Measurements from ENCODE around the gene SLC7A7.
"Not testable (repeated sequence)": the region's sequence is repeated elsewhere in the genome, so short reads cannot be mapped to it uniquely, and the experiment has no call there.

Gene SLC7A7

DNA sequence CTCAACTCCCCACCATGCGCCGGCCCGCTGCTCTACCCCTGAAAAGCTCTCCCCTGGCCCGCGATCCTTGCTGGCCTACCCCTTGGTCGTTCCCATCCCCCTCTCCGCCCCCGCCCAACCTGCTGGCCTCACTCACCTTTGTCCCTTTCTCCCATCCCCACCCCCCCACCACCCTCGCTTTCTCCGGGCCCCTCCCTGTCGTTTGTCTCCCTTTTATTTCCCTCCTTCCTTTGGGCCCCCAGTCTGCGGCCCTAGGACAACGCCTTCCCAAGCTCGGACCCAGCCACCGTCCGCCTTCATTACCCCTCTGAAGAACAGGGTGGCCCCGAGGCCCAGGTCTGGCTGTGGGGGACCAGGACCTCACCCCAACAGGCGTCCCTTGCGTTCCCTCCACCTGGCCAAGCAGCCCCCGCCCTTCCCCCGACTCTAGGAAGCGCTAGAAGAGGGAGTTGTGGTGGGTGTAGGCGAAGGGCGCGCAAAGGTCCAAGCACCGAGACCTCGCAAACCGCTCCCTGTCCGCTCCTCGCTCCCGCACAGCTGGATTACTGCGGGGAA, 6.9 kb upstream of the SLC7A7 start:
- no peak for FAIRE-seq
- DNase-seq (ENCODE audit: insufficient read length, low spot score) = no peak

DNA sequence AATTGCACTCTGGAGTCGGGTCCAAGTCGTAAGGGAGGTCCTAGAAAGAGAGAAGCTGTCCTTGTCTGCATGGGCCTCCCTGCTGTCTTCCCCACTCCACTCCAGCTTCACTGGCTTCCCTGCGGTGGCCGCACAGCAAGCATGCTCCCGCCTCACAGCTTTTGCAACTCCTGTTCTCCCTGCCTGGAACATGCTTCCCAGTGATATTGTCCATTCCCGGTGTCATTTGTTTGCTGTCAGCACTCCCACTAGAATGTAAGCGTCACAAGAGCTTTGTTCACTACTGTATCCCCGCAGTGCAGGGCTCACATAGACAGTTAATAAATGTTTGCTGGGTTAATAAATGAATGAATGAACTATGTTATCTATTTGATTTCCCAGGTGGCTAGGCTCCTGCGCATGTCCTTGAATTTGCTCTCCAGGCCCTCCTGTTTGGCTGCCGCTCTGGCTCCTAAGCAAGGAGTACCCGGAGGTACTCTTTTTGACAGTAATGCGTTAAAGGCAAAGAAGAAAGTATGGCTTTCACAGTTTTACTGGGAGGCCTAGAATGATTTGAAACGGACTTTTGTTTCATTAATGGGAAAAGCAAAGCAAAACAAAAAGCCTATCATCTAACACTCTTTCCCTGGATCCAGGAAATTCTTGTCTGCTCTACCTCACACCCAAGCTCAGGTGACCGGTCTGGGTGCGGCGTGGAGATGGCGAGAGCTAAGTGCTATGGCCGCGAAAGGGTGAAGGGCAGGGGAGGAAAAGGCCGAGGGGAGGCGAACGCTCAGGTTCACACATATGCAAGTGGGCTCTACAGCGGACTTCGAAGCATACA, 6.2 kb upstream of the SLC7A7 start:
- FAIRE-seq = no peak
- DNase-seq (ENCODE audit: insufficient read length, low spot score) = no peak

DNA sequence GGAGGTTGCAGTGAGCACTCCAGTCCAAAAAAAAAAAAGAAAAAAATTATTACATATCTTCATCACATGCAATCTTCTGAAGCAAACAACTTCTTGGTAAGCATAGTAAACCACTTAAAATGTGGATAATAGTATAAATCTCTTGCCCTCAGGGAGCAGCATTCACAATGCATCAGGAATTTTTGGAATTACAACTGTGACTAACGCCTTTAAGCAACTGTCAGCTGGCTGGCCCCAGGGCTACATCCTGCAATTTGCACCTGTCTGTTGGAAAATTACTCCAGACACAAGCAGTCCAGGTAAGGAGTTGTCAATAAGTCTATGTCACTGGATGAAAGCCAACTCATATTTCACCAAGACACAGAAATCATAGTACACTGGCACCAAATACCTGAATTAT, 5.5 kb upstream of the SLC7A7 start:
- DNase-seq (ENCODE audit: insufficient read length, low spot score) (no peak), FAIRE-seq (no peak)

GRCh38 chr14:22819151-22819988, 4.1 kb upstream of the SLC7A7 start:
- FAIRE-seq (no peak), DNase-seq (ENCODE audit: insufficient read length, low spot score) (no peak)

GRCh38 chr14:22814373-22814772, 862 bp downstream of the SLC7A7 start:
- no peak for DNase-seq (ENCODE audit: insufficient read length, low spot score)

GRCh38 chr14:22813145-22813544, 2.1 kb downstream of the SLC7A7 start:
- DNase-seq (ENCODE audit: insufficient read length, low spot score) (no peak), FAIRE-seq (no peak)

More at GRCh38 chr14:22814373-22814772, 862 bp downstream of the SLC7A7 start:
- FAIRE-seq = no peak

DNA sequence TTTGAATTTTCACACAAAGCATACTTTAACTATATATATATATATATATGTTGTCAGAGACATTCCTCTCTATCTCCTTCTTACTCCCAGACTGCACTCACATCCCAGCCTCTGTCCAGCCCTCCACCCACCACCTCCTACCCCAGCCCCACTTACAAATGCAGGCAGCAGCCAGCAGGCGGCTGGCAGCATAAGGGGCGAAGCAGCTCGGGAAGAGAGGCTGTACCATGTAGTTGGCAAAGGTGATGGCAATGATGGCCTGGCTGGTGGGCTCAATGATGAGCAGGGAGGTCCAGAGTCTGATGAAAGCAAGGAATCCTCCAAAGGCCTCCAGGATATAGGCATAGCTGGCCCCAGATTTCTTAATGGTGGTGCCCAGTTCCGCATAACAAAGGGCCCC, 2.5 kb downstream of the SLC7A7 start:
- FAIRE-seq (no peak), DNase-seq (ENCODE audit: insufficient read length, low spot score) (no peak)

DNA sequence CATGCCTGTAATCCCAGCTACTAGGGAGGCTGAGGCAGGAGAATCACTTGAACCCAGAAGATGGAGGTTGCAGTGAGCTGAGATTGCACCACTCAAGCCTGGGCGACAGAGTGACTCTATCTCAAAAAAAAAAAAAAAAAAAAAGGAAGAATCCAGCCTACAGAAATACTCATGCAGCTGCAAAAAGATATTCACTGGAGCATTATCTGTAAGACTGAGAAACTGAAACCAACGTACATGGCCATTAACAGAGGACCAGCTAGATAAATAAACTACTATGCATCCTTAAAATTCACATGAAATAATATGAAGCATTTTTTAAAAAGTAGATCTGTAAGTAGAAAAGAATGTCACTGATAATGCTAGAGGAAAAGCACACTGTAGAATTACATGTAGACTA, 3.5 kb downstream of the SLC7A7 start:
- FAIRE-seq (no peak), DNase-seq (ENCODE audit: insufficient read length, low spot score) (no peak)

DNA sequence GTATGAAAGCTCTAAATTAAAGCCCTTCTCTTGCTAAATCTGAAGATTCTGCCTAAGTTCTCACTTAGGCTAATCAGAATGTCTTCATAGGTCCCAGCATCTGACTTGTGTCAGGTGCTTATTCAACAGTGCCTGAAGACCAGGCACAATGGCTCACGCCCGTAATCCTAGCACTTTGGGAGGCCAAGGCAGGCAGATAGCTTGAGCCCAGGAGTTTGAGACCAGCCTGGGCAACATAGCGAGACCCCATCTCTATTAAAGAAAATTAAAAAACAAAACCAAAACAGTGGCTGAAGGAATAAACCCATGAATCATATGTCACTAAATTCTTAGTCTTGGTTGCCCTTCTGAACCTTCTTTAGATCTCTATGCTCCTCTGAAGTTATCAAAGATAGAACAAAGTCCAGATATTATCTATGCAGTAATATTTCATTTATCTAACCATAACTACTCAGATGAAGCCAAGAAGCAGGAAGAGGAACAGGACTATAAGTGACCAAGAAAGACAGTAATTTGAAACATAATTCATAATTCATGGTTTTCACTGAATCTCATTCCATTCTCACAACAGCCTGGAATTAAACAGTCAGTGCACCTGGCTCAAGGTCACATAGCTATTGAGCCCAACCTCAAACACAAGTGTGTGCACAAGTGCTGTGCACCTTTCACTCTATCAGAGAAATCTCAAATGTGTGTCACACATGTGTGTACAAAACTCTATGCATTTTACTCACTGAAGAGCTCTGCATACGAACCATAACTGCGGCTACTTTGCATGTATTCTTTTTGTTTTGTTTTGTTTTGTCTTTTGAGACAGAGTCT, 6.6 kb downstream of the SLC7A7 start:
- FAIRE-seq (no peak), DNase-seq (ENCODE audit: insufficient read length, low spot score) (no peak)

- no peak for DNase-seq (ENCODE audit: insufficient read length, low spot score)
- no peak for FAIRE-seq
Observed at GRCh38 chr14:22807432-22808087, 7.7 kb downstream of the SLC7A7 start.

- DNase-seq (ENCODE audit: insufficient read length, low spot score); FAIRE-seq: not testable (repeated sequence)
Observed at GRCh38 chr14:22805235-22805634, 10.0 kb downstream of the SLC7A7 start.

DNA sequence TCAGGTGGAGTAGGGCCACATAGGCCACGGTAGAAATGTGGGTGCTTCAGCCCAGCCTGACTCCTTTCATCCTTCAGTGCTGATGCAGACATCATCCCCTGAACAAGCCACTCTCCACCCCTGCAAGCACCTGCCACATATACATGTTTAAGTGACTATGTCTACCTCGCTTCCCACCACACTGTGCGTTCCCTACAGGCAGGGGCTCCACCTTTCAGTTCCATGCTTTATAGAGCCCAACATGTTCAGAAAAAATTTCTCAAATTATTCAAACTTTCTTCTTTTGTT, 11.6 kb downstream of the SLC7A7 start:
- no peak for FAIRE-seq
- DNase-seq (ENCODE audit: insufficient read length, low spot score) = no peak

DNA sequence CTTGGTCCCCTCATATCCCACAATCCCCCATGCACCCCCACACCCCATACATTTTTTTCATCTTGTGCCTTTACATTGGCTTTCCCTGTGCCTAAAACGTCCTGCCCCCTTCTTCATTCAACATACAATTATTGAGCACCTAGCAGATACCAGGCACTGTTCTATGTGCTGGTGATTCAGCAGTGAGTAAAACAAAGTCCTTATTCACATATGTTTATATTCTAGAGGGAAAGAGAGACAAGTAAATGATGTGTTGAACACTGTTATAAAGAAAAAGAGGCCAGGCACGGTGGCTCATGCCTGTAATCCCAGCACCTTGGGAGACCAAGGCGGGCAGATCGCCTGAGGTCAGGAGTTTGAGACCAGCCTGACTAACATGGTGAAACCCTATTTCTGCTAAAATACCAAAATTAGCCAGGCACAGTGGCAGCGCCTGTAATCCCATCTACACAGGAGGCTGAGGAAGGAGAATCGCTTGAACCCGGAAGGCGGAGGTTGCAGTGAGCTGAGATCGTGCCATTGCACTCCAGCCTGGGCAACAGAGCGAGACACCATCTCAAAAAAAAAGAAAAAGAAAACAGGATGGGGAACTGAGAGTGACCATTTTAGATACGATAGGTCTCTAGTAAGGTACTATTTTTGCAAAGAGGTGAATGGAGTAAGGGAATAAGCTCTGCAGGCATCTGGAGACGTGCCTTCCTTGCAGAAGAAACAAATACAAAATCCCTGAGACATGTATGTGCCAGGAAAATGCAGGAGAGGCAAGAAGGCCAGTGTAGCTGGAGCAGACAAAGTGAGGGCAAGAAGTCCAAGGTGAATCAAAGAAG, 12.2 kb downstream of the SLC7A7 start:
- DNase-seq (ENCODE audit: insufficient read length, low spot score) (no peak), FAIRE-seq (no peak)

GRCh38 chr14:22801716-22802115, 13.5 kb downstream of the SLC7A7 start:
- DNase-seq (ENCODE audit: insufficient read length, low spot score) (no peak), FAIRE-seq (no peak)

GRCh38 chr14:22800346-22800745, 14.9 kb downstream of the SLC7A7 start:
- DNase-seq (ENCODE audit: insufficient read length, low spot score) = no peak

GRCh38 chr14:22798528-22798927, 16.7 kb downstream of the SLC7A7 start:
- no peak for FAIRE-seq
- DNase-seq (ENCODE audit: insufficient read length, low spot score) = no peak

More at GRCh38 chr14:22800346-22800745, 14.9 kb downstream of the SLC7A7 start:
- no peak for FAIRE-seq

GRCh38 chr14:22797017-22797917, 18.0 kb downstream of the SLC7A7 start:
- FAIRE-seq = no peak
- DNase-seq (ENCODE audit: insufficient read length, low spot score) = no peak

GRCh38 chr14:22796087-22796707, 19.0 kb downstream of the SLC7A7 start:
- FAIRE-seq (no peak), DNase-seq (ENCODE audit: insufficient read length, low spot score) (no peak)

Data from HTR-8/SVneo (cell line).